ENCODE measurements around the gene RGP1. TPM values are rescaled to one million over a fixed set of nuclear protein-coding genes. Genes with fewer than 3 reads are reported as not detected.

Gene RGP1
- total RNA-seq, 1 experiment from 2014 or later: 26.6 TPM

DNA sequence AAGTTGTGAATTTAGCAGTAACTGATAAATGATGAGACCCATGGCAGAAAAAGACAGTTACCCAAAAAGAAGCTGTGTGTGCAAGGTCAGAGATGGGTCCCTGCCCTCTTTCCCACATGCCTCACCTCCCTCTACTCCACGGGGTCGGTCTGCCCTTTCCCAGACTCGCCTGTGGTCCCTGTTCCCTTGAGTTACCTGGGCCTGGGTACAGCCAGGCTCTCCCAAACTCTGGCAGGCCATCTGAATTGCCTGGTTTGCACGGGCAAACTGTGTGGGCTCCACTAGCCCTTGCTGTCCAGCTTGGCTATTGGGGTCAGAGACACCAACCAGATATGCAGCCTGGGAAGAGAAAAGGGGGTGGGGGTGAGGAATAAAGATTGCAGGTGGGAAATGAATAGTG lies 40.9 kb upstream of the RGP1 start:
- intact Hi-C loops (cut with micrococcal nuclease; ENCODE audit: unreplicated experiment): no loop called here
- Mint-ChIP-seq H3K27ac (ENCODE audit: unreplicated experiment) (no peak overlapping the region), H3K4me3 (ENCODE audit: low read depth, unreplicated experiment) (no peak overlapping the region), H3K4me1 (ENCODE audit: low read depth, unreplicated experiment) (no peaks in the 10 kb centered on the region), H3K9me3 (ENCODE audit: low read depth, unreplicated experiment) (no peaks in the 10 kb centered on the region), H3K27me3 (ENCODE audit: unreplicated experiment) (no peaks in the 10 kb centered on the region), H3K36me3 (ENCODE audit: insufficient read depth, unreplicated experiment) (peaks cover 32% of the 10 kb centered on the region)
- BruUV-seq (replicated peaks): no TSS peak
- CTCF ChIA-PET: no interaction called here
- TF ChIP-seq, protein P1, sequence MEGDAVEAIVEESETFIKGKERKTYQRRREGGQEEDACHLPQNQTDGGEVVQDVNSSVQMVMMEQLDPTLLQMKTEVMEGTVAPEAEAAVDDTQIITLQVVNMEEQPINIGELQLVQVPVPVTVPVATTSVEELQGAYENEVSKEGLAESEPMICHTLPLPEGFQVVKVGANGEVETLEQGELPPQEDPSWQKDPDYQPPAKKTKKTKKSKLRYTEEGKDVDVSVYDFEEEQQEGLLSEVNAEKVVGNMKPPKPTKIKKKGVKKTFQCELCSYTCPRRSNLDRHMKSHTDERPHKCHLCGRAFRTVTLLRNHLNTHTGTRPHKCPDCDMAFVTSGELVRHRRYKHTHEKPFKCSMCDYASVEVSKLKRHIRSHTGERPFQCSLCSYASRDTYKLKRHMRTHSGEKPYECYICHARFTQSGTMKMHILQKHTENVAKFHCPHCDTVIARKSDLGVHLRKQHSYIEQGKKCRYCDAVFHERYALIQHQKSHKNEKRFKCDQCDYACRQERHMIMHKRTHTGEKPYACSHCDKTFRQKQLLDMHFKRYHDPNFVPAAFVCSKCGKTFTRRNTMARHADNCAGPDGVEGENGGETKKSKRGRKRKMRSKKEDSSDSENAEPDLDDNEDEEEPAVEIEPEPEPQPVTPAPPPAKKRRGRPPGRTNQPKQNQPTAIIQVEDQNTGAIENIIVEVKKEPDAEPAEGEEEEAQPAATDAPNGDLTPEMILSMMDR (IDR thresholded peaks at IDR 0.05; ENCODE audit: unreplicated experiment): no peak
- DNase-seq: no peak

DNA sequence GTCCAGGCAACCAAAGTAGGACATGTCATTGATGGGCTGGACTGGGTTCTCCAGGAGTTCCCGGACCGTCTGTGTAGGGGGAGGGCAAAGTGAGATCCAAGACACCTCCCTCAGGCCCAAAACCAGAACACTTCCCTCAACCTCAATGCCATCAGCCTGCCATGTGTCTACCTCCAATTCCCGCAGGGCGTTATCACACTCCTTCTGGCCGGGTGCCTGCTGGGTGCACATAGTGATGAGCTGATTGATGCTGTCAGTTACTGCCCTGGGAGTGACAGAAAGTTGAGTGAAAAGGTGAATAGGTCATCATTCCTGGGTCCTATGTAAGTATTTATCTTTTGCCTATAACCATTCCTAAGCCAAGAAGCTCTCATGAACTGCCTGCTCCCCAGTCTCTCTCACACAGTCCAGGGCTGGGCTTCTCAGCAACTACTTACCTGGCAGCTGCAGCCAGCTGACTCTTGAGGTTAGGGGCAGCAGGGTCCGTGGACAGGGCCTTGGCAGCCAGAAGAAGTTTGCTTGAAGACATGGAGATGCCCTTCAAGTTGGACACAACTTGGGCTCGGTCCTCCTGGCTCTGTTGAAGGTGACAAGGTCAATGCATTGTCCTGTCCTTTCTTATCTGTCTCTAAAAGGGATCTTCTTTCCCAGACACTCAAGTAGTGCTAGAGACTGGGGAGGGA lies 38.1 kb upstream of the RGP1 start:
- DNase-seq: no peak
- BruUV-seq (replicated peaks): no TSS peak
- Mint-ChIP-seq H3K36me3 (ENCODE audit: insufficient read depth, unreplicated experiment) (peaks cover 49% of the 10 kb centered on the region), H3K4me1 (ENCODE audit: low read depth, unreplicated experiment) (no peaks in the 10 kb centered on the region), H3K27me3 (ENCODE audit: unreplicated experiment) (no peaks in the 10 kb centered on the region), H3K9me3 (ENCODE audit: low read depth, unreplicated experiment) (no peaks in the 10 kb centered on the region), H3K27ac (ENCODE audit: unreplicated experiment) (no peak overlapping the region), H3K4me3 (ENCODE audit: low read depth, unreplicated experiment) (no peak overlapping the region)
- TF ChIP-seq, protein P1 (IDR thresholded peaks at IDR 0.05; ENCODE audit: unreplicated experiment): no peak
- CTCF ChIA-PET: no interaction called here
- intact Hi-C loops (cut with micrococcal nuclease; ENCODE audit: unreplicated experiment): no loop called here

DNA sequence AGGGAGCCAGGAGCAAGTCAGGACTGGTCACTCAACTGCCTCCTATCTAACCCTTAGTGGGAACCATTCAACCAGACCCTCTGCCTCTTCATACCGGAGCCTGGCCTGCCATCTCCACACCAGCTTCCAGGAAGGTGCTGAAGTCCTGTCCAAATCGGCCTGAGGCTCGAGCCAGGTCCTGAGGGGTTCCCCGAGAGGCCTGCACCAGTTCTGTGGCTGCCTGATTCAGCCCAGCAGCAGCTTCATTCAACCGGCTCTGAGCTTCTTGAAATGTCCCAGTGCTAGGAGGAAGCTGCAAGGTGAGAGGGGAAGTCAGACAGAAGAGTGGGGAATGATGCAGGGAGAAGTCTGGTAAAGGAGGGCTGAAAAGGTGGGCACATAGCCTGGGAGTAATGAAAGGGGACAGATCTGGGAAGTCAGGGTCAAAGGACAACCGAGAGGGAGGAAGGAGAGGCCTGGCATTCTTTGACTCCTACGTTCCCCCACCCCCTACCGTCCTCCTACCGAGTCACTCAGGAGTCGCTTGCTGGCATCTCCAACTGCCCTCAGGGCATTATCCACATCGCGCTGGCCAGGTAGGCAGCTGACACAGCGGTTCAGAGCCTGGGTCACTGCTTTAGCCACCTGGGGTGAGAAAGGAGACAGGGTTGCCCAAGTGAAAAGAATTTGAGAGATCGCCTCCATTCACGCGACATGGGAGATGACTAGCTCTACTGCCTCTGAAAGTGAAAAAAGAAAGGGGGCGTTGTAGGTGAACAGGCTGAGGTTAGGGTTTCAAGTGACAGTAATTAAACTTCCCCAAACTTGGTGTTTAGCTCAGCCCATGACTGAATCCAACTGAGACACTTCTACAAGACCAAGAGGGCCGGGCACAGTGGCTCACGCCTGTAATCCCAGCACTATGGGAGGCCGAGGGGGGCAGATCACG lies 37.3 kb upstream of the RGP1 start:
- Mint-ChIP-seq H3K9me3 (ENCODE audit: low read depth, unreplicated experiment) (no peaks in the 10 kb centered on the region), H3K4me3 (ENCODE audit: low read depth, unreplicated experiment) (no peak overlapping the region), H3K27me3 (ENCODE audit: unreplicated experiment) (no peaks in the 10 kb centered on the region), H3K36me3 (ENCODE audit: insufficient read depth, unreplicated experiment) (peaks cover 54% of the 10 kb centered on the region), H3K4me1 (ENCODE audit: low read depth, unreplicated experiment) (no peaks in the 10 kb centered on the region), H3K27ac (ENCODE audit: unreplicated experiment) (no peak overlapping the region)
- no peak for DNase-seq
- BruUV-seq (replicated peaks): no TSS peak
- CTCF ChIA-PET: no interaction called here
- TF ChIP-seq, protein P1 (IDR thresholded peaks at IDR 0.05; ENCODE audit: unreplicated experiment): no peak
- intact Hi-C loops (cut with micrococcal nuclease; ENCODE audit: unreplicated experiment): no loop called here

DNA sequence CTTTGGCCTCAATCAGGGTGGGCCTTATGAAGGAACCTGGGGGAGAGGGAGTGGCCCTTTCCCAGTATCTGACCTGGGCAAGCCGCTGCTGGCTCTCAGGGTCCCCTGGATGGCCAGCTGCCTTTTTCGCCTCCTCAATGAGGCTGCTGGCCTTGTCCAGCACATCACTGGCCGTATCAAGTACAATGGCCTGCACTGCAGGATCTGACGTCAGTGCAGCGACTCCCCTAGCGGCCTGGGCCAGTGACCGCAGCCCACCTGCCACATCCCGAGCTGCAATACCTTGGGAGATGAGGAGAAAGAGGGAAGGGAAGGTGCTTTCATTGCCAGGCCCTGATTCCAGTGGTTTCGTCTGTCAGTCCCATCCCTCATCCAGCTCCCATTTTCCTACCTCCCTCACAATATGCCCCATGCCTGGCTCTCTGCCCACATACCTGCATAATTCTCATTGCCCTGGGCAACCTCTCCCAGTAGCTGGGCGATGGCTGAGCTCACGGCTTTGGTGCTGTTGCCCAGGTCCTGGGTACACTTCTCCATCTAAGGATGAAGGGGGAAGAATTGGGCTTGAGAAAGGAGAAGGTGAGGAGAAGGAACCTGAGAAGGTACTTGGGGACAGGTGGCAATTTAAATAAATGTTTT lies 36.2 kb upstream of the RGP1 start:
- peaks cover 55% of the 10 kb centered on the region for H3K36me3 Mint-ChIP-seq (ENCODE audit: insufficient read depth, unreplicated experiment)
- no TSS peak for BruUV-seq (replicated peaks)
- CTCF ChIA-PET: no interaction called here
- DNase-seq: no peak
- no peaks in the 10 kb centered on the region for H3K27me3 Mint-ChIP-seq (ENCODE audit: unreplicated experiment)
- intact Hi-C loops (cut with micrococcal nuclease; ENCODE audit: unreplicated experiment): no loop called here
- H3K4me1 Mint-ChIP-seq (ENCODE audit: low read depth, unreplicated experiment): no peaks in the 10 kb centered on the region
- TF ChIP-seq, protein P1 (IDR thresholded peaks at IDR 0.05; ENCODE audit: unreplicated experiment): no peak
- H3K4me3 Mint-ChIP-seq (ENCODE audit: low read depth, unreplicated experiment): no peak overlapping the region
- H3K27ac Mint-ChIP-seq (ENCODE audit: unreplicated experiment): no peak overlapping the region
- no peaks in the 10 kb centered on the region for H3K9me3 Mint-ChIP-seq (ENCODE audit: low read depth, unreplicated experiment)

All from Calu3 (cell line).